ENCODE results near the gene C1orf116. TPM values are rescaled to one million over a fixed set of nuclear protein-coding genes. Genes with fewer than 3 reads are reported as not detected.

C1orf116 gene
- polyA plus RNA-seq, 4 donors = 18.4 to 25.0 (median 21.7) TPM

- DNase-seq (ENCODE audit: low read depth in 4 of 4, low spot score in 2 of 4) = no peak
Measured at GRCh38 chr1:207039380-207040180, 7.0 kb upstream of the C1orf116 start.

DNA sequence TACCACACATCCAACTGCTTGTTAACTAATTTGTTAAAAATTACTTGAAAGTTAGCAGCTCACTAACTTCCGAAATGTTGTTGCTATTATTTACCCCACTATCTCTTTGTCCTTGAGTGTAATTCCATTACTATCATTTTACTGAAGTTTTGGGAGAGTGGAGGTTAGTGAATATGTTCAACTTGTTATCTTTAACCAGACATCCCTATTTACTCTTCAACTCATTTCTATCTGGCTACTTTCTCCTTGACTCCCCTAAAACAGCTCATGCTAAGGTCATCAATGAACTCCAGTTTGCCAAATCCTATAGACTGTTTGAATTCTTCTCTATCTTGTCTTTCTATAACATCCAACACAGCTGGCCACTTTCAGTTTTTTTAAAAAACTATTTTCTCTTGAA, 4.3 kb upstream of the C1orf116 start:
- DNase-seq (ENCODE audit: low read depth in 4 of 4, low spot score in 2 of 4) = no peak

- no peak for DNase-seq (ENCODE audit: low read depth in 4 of 4, low spot score in 2 of 4)
Measured at GRCh38 chr1:207035877-207036551, 3.5 kb upstream of the C1orf116 start.

- DNase-seq (ENCODE audit: low read depth in 4 of 4, low spot score in 2 of 4) = no peak
Measured at GRCh38 chr1:207034998-207035397, 2.4 kb upstream of the C1orf116 start.

DNA sequence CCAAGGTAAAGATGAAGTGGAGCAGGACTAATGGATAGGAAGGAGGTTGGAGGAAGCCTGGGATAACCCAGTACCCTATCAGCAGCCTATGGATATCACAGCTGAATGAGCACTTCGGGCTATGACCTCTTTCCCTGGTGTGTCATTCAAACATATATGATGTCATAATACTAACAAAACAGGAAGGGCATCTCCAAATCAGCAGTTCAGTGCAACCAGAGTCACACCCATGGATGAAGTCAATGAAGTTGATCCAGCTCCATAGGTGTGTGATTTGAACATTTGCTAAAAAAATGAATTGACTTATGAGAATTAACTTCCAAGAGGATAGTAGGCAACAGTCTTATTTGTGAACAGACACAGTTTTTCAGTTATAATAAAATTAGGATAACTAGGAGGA, 1.7 kb upstream of the C1orf116 start:
- DNase-seq (ENCODE audit: low read depth in 4 of 4, low spot score in 2 of 4) = no peak

GRCh38 chr1:207033302-207033701, 746 bp upstream of the C1orf116 start:
- no peak for DNase-seq (ENCODE audit: low read depth in 4 of 4, low spot score in 2 of 4)

- DNase-seq (ENCODE audit: low read depth in 4 of 4, low spot score in 2 of 4) = no peak
Measured at GRCh38 chr1:207031632-207032264, 808 bp downstream of the C1orf116 start.

GRCh38 chr1:207031016-207031415, 1.5 kb downstream of the C1orf116 start:
- DNase-seq (ENCODE audit: low read depth in 4 of 4, low spot score in 2 of 4) = no peak

GRCh38 chr1:207030522-207031009, 2.0 kb downstream of the C1orf116 start:
- DNase-seq (ENCODE audit: low read depth in 4 of 4, low spot score in 2 of 4) = no peak

DNA sequence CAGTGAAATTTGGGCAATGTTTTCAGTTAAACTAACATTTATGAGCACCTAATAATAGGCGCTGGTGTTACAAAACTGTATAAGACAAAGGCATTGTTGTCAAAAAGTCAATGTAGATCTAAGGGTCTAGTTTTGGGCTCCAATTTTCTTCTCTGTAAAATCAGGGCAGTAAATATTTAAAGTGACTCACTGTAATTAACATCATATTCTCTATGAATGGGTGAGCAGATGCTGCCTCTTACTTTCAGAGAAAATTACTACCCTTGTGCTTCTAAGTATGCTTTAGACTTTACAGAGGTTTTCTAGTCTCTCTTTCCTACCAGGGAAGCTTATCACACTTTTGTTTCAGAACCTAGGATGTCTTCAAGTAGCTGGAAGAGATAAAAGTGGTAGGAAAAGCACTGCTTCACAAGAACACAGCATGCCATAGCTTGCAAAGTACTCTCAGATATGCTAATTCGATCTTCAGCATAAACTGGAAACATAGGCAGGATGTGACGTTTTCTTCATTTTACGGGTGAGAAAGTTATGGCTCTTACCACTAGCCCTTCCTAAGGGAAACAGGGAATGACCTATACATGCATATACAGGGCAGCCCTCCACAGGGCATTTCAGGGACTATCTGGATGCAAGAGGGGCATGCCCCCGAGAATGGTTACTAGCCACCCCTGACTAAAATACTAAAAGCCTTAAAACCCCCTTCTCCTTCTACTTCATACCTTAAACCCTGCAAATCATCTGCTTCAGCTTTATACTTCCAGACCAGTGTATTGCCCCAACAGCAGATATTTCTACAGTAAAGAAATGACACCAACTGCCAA, 2.6 kb downstream of the C1orf116 start:
- no peak for DNase-seq (ENCODE audit: low read depth in 4 of 4, low spot score in 2 of 4)

GRCh38 chr1:207028884-207029650, 3.5 kb downstream of the C1orf116 start:
- no peak for DNase-seq (ENCODE audit: low read depth in 4 of 4, low spot score in 2 of 4)

DNA sequence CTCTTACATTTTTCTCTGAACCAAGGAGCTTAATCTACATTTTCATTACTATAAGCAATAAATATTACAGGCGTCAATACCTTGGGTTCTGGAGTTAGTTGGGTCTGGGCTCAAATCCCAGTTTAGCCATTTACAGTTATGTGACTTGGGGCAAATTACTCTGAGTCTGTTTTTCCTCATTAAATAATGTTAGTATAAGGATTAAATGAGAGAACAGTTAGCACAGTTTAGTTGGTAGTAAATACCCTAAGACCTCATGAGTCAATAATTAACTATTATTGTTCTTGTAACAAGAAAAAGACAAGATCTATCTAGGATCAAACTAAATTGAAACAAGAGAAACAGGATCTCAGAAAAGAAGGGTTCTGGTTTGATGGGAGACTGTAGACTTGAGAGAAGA, 4.6 kb downstream of the C1orf116 start:
- DNase-seq (ENCODE audit: low read depth in 4 of 4, low spot score in 2 of 4) = no peak

DNA sequence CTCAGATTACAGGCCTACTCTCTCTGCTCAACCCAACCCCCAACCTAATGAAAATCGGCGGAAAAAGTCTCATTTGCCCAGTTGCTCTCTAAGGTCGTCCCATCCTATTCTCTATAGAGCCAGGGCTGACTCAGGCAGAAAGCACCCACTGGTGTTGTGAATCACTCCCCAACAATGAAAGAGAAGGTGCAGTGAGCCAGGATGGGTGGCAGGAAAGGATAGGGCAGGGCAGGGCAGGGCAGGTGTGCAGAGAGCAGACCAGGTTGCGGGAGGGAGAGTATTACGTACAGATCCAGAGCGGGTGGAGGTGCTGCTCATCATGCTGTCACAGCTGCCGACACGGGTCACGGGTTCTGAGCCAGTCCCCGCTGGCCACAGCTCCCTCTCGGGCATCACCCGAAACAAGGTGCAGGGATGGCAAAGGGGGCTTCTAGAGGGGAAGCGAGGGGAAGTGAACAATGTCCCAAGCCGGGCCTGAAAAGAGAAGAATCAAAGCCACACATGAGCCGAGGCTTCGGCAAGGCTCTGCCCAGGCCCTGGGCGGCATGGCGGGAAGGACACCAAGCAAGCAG, 5.3 kb downstream of the C1orf116 start:
- no peak for DNase-seq (ENCODE audit: low read depth in 4 of 4, low spot score in 2 of 4)

GRCh38 chr1:207026104-207026534, 6.4 kb downstream of the C1orf116 start:
- DNase-seq (ENCODE audit: low read depth in 4 of 4, low spot score in 2 of 4) = no peak

- no peak for DNase-seq (ENCODE audit: low read depth in 4 of 4, low spot score in 2 of 4)
Measured at GRCh38 chr1:207025146-207025880, 7.2 kb downstream of the C1orf116 start.

GRCh38 chr1:207024202-207025145, 8.1 kb downstream of the C1orf116 start:
- DNase-seq (ENCODE audit: low read depth in 4 of 4, low spot score in 2 of 4) = no peak

GRCh38 chr1:207022996-207023679, 9.4 kb downstream of the C1orf116 start:
- DNase-seq (ENCODE audit: low read depth in 4 of 4, low spot score in 2 of 4) = no peak
